Measurements from ENCODE around the gene DLEC1.
"Not testable (repeated sequence)": the region's sequence is repeated elsewhere in the genome, so short reads cannot be mapped to it uniquely, and the experiment has no call there.

Gene DLEC1

DNA sequence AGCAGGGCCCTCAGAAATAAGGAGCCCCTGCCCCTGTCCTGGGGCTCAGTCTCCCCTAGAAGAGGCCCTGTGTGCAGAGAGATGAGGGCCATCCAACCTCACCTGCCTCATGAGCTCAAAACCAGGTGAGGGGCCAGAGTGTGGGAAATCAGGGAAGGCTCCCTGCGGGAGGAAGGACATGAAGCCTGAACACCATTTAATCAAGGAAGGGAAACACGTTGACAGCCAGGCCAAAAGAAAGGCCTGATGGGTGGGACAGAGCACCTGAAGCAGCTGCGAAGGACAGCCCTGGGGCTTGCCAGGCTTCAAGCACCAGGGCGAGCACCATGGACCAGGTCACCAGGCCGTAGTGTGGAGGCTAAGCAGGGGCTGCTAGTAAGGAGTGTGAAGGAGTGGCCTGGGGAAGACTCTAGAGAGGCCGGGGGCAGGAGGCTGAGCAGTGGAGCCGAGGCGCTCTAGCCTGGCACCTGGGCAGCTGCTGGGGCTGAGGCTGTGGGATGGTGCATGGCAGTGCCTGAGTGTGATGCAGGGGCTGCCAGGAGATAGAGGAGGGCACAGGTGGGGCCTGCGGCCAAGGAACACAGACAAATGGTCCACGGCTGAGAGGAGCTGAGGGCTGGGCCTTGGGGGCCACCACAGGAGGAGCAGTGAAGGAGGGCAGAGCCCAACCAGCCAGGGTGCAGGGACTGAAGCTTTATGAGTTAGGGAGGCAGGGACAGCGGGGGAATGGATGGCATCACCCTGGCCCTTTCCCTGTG, 81.9 kb downstream of the DLEC1 start:
- no peak for DNase-seq (ENCODE audit: low read depth in 2 of 2)

- DNase-seq (ENCODE audit: low read depth in 2 of 2), result no peak
Observed at GRCh38 chr3:38121451-38121831, 82.4 kb downstream of the DLEC1 start.

DNA sequence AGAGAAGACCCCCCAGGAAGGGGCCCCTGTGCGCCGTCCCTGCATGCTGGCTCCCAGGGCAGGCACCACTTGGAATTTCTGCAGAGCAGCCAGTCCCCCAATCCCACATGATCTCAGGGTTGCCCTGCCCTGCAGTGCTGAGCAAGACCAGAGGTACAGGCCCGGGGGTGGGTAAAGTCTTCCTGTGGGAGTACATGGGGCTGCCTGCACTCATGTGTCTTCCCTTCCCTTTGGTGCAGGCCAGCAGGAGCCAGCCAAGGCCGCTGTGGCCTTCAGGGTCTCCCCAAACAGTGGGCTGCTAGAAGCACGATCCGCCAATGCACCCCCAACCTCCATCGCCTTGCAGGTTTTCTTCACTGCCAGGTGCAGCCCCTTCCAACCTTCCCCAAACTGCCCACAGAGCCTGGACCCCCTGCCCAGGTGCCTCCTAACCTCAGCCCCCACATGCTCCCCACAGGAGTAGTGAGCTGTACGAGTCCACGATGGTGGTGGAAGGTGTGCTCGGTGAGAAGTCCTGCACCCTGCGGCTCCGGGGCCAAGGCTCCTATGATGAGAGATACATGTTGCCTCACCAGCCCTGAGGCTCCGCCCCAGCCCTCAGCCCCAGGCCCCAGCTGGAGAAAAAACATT, 82.9 kb downstream of the DLEC1 start:
- no peak for DNase-seq (ENCODE audit: low read depth in 2 of 2)

DNA sequence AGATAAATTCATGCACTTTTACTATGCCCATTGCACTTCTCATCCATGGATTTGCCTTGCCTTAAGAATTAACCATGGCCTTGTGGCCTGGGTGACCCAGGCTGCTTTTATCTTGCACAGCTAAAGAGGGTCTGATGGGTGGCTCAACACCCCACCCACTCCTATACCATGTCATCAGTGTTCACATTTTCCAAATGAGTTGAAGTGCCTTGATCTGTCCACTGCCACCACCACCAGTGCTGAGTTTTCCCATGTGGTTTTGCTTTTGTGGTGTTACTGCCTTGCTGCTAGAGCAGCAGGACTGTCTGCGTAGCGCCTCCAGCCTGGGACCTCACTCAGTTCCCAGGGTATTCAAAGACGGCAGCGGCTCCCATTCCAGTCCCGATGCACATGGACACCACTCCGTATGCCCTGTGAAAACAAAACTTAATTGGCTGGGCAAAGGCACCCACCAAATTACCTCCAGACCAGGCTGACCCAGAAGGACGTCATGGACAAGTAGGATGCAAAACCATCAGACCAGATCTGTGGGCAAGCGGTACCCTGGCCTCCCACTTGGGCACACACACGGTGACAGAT, 83.8 kb downstream of the DLEC1 start:
- DNase-seq (ENCODE audit: low read depth in 2 of 2), result no peak

GRCh38 chr3:38124324-38125122, 85.5 kb downstream of the DLEC1 start:
- DNase-seq (ENCODE audit: low read depth in 2 of 2), result no peak

- no peak for DNase-seq (ENCODE audit: low read depth in 2 of 2)
Observed at GRCh38 chr3:38125305-38126120, 86.5 kb downstream of the DLEC1 start.

DNA sequence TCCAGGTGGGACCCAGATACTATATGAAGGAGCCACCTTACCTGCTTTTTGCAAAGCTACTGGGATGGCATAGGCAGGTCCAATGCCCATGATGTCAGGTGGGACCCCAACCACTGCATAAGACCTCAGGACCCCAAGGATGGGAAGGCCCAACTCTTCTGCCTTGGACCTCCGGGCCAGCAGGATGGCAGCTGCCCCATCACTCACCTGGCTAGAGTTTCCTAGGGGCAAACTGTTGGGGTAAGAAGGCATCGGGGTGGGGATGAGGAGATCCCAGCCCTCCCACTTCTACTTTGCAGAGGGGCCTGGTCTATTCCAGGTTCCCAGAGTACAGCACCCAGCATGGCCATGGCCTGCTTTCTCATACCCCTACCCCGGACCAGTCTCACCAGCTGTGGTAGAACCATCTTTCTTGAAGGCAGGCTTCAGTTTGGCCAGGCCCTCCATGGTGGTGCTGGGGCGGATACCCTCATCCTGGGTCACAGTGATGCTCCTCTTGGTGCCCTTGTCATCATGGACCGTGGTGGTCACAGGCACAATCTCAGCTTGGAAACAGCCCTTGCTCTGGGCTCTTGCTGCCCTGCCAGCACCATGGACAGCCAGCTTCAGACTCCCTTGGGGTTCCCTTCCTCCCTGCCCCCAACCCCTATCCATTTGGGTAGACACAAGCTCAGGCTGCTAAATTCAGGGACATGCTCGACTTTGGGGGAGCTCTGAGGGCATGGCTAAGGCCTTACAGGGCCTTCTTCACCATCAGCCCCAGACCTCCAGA, 87.3 kb downstream of the DLEC1 start:
- DNase-seq (ENCODE audit: low read depth in 2 of 2), result no peak

DNA sequence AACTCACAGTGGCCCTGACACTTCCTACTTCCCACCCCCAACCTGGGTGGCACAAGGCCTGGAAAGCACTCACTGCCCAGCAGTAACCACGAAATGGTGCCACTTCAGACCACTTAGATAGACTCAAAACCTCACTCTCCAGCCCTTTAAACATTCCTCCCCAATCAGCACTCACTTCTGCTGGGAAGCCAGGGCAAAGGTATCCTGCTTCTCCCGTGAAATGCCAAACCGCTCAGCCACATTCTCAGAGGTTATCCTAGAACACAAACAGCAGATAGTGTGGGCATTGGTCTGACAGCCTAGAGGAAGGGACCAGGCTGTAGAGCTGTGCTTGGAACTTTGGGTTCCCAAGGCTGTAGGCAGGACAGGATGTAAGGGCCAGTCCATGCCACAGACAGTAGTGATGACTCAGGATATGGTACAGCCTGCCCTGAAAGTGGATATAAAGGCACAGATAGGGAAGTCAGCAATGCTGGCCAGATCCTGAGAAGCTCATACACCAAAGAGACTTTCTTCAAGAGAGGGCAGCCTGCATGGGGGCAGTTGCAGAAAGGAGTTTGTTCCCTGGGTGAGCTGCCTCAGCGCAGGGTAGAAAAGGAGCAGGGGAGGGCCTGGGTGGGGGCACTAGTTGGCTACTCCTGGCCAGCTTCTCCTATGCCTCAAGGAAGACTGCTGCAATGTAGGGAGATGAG, 88.7 kb downstream of the DLEC1 start:
- no peak for DNase-seq (ENCODE audit: low read depth in 2 of 2)

- no peak for DNase-seq (ENCODE audit: low read depth in 2 of 2)
Observed at GRCh38 chr3:38128303-38128655, 89.3 kb downstream of the DLEC1 start.

DNA sequence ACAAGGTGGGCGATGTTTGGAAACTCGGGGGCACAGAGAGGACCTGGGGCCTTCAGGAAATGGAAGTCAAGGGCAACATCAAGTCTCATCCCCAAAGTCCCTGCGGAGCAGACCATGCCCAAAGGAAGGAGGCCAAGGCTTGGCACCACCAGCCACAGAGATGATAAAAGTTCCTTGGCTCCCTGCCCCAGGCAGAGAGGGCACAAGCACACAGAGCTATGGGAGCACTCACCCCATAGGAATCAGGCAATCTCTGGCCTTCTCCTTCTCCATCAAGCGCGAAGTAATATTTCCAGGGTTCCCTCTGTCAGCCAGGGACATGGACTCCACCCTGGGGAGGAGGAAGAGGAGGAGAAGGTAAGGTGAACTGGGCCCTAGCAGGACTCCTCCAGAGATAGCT, 90.0 kb downstream of the DLEC1 start:
- DNase-seq (ENCODE audit: low read depth in 2 of 2), result no peak

DNA sequence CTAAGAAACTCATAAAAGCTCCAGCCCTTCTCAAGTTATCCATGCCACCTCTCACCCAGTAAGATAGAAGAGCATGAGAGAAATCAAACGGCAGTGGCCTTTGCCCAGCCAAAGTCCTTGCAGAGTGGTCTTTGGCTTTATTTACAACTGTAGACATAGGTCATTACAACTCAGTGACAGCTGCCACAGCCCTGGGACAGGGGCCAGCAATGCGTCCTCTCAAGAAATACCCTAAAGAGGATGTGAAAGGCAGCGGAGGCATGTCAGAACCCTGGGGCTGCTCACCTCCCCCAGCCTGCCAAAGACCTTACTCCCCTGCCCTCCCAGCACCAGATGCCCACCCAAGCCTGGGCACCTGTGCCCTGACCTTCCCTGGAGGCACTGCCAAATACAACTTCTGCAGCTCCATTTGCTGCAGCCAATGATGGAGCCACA, 91.6 kb downstream of the DLEC1 start:
- no peak for DNase-seq (ENCODE audit: low read depth in 2 of 2)

DNA sequence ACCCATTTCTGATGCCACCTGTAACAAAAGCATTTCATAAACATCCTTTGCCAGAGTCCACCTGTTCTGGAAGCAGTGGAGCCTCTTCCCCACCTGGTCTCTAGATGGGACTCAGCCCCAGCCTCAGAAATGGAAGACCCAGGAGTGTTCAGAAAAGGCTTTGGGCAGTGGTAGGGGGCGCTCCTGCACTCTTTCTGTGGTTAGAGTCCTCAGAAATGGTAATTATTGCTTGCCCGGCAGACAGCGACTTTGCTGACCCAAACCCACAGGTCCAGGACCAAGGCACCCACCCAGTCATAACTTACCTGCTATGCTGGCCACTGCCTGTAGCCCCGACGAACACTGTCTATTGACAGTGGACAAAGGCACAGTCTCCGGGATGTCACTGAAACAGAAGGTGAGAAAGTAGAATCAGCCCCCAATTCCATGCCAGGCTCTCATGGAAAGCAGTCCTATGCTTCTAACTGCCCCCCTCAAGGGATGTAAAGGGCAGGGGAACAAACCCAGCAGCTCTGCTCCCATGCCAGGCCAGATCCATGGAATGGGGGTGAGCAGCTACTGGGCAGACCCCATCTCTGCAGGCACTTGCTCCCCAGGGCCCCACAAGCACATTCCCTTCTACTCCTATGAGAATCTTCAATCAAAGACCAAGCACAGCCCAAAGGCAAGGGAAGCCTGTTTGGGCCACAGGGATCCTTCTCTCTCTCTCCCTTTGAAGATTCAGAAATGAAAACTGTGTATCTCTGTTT, 92.8 kb downstream of the DLEC1 start:
- DNase-seq (ENCODE audit: low read depth in 2 of 2), result no peak

DNA sequence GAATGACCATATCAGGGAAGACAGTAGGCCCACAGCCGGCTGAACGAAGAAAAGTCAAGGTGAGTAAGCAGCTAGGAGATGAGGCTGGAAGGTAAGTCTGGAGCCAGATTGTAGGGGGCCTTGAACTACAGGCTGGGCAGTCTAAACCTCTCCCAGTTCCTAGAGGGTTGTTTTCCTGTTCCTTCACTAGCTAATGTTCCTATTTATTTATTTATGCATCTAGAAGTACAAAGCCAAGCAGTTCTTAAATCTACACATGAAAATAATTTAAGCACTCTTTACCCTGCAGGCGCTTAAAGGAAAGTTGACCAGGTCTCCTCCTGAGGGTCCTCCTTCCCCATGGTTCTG, 94.2 kb downstream of the DLEC1 start:
- DNase-seq (ENCODE audit: low read depth in 2 of 2), result no peak

DNA sequence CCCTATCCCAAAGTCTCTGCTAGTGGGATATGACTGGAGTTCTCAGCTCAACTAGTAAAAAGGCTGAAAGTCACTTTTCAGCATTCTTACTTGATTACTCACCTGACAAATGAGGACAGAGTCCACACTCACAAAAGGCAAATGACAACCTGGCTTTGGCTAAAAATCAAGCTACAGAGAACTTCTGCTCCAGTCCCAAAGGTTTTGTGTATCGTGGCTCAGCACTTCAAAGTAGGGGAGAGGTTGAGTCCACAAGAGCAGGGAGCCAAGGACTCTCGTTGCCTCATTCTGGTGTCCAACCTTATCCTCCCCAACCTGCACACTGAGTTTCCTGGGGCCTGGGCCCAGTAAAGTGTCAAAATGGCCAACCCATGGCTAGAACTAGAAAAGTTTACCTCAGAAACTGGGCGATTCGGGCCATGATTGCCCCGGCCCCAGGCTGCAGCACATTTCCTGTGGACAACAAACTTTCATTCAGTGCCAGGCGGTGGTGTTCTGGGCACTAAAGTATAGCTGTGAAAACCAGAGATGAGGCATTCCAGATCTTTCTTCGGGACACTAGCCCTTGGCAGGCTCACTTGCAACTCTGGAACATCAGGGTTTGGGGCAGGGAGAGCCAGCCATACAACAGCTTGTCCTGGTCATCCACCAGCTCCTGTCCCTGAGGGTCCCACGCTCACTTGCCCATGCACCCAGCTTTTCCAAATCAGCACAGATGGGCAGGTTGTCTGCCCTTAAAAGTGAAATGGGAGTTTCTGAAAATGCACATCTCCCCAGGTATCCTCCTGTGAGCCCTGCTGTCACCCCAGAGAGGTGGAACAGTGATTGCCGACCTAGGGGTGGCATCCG, 94.8 kb downstream of the DLEC1 start:
- DNase-seq (ENCODE audit: low read depth in 2 of 2), result no peak

GRCh38 chr3:38134517-38135143, 95.6 kb downstream of the DLEC1 start:
- DNase-seq (ENCODE audit: low read depth in 2 of 2), result not testable (repeated sequence)

DNA sequence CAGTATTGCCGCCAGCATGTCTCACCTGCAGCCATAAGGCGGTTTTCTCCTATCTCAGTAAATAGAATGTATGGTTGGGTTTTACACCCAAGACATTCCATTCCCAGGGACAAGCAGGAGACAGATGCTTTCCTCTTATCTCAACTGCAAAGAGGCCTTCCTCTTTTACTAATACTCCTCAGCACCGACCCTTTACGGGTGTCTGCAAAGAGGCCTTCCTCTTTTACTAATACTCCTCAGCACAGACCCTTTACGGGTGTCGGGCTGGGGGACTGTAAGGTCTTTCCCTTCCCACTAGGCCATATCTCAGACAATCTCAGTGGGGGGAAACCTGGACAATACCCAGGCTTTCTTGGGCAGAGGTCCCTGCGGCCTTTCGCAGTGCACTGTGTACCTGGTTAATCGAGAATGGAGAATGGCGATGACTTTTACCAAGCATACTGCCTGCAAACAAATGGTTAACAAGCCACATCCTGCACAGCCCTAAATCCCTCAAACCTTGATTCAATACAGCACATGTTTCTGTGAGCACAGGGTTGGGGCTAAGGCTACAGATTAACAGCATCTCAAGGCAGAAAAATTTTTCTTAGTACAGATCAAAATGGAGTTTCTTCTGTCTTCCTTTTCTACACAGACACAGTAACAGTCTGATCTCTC, 96.7 kb downstream of the DLEC1 start:
- not testable (repeated sequence) for DNase-seq (ENCODE audit: low read depth in 2 of 2)

GRCh38 chr3:38136393-38136776, 97.4 kb downstream of the DLEC1 start:
- no peak for DNase-seq (ENCODE audit: low read depth in 2 of 2)
